ENCODE data around the gene IL16. TPM values are rescaled to one million over a fixed set of nuclear protein-coding genes. Genes with fewer than 3 reads are reported as not detected.
"Not testable (repeated sequence)": the region's sequence is repeated elsewhere in the genome, so short reads cannot be mapped to it uniquely, and the experiment has no call there.

The IL16 gene
- 0.99 and 1.5 TPM in 2 replicates for total RNA-seq

DNA sequence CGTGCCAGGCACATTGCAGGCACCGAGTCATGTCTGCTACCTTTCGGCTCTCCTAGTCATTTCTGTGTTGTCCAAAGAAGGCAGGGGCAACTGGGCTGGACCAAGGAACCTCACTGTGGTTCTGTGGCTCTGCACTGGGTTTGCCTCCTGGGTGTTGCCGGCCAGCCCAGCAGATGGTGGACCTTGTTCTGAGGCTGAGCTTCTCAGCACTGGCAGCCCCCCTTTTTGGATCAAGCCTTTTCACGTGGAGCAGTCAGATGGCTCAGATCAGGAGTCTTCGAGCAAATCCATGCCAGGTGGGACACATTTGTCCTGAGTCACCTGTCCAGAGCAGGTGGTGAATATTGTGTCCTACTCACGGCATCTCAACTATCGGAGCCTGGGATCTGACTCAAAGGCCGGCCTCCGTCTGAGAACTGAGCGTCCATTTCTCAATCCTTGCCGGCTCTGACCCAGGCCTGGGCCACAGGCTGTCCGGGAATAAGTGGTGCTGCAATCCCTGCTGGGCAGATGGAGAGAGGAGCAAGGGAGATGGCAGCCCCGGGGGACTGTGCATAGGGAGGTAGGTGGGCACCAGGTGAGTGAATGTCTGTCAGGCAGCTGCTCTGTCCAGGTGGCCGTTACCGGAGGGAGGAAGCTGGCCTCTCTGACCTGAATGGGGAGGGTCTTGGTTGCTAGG is at the start of gene IL16:
Gene IL16 (plus strand): TSS at position 304 of the 679 bp plus-strand sequence. CDS start 28,521 bp downstream, outside the sequence.
- no peak for DNase-seq (ENCODE audit: low read depth in 2 of 2)

DNA sequence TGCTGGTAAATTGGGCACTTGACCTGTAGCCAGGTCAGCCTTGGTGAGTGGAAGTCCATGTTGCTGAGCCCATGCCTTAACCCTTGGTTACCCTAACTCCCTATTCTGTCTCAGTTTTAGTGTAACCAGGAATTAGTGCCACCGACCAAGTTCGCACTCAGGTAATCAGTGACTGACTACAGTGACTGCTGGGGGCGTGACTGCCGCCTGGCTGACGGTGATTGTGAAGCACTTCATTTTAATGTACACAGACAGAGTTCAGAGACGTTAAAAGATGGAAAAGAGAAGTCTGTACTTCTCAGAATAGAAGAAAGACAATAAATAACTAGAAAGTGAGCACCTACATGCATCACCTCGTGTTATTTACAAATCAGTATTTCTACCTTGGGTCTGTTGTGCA is 45.3 kb upstream of the IL16 start:
- DNase-seq (ENCODE audit: low read depth in 2 of 2) = no peak

DNA sequence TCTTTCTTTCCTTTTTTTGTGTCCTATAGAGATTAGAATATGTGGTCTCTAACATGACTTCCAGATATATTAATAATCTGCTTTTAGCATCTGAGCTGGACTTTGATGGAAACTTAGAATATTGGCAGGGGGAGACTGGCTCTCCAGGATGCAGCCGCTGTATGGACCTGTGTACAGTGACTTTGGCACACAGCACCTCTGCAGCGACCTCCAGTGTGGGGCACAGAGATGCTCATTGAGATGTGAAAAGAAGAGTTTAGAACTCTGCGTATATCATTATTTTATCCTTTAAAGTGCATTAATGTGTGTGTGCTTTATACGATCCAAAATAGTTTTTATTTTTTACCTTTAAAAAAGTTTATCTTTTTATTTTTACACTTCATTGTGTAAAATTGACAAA is 44.3 kb upstream of the IL16 start:
- no peak for DNase-seq (ENCODE audit: low read depth in 2 of 2)

DNA sequence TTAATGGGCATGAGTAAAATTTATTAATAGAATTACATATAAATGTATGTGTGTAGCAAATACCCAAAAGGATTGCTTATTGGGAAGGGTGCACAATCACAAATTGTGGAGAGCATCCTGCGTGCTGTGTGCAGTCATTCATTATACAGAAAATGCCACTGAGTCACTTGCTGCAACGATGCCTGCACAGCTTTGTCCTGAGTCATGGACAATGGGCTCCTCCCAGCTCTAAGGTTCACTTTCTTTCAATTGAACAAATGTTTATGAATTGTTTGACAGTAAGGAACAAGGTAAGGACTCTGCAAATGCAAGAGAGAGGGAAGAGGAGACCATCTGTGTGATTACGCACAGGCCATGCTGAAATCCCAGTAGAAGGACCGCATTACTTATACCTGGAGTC is 43.9 kb upstream of the IL16 start:
- DNase-seq (ENCODE audit: low read depth in 2 of 2) = no peak

DNA sequence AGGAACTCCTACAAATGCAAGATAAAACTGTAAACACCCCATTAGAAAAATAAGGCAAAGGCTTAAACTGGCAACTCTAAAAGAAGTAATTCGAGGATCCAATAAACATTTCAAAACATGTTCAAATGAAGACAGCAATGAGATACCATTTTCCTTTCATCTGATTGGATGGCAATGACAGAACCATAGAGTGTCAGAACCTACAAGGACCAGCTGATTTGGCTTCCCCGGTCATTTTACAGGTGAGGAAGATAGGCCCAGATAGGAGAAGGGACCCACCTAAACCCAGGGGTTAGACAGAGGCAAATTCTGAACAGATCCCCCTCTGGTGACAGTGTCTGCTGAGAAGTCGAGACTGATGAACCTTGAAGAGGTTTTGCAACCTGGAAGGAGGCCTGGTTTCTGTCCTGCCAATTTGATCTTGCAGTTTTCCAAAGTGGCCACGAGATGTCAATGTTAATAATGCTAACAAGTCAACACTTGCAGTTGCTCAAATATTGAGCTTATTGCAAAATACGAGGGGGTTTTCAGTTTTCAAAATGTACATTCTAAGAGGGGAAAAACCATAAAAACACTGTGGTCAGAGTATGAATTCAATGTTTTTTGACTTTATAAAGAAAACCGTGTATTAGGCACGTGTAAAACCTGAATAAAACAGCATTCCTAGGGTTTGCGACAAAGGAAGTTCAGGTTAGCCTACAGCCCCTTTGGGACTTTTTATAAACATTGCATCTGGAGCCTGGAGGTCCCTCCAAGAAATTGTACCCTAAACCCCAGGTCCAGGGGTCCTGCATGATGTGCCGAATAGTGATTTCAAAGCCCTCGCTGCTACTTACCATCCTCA is 41.1 kb upstream of the IL16 start:
- peak; percentile 53 to 59 for DNase-seq (ENCODE audit: low read depth in 2 of 2)

DNA sequence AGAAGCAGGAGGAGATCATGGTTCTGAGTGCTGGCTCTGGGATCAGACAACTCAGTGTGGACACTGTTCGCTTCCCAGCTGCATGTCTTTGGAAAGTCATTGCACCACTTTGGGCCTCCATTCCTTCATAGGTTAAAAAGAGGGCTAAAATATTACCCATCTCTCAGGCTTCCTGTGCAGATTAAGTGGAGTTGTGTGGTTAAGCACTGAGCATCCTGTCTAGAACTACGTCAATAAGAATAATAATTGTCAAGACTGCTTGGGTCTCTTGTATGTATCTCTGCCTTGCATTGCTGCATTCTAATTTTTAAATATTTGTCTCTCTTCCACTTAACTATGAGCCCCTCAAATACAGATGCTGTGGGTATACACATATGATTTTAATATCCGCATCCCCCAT is 40.4 kb upstream of the IL16 start:
- no peak for DNase-seq (ENCODE audit: low read depth in 2 of 2)

DNA sequence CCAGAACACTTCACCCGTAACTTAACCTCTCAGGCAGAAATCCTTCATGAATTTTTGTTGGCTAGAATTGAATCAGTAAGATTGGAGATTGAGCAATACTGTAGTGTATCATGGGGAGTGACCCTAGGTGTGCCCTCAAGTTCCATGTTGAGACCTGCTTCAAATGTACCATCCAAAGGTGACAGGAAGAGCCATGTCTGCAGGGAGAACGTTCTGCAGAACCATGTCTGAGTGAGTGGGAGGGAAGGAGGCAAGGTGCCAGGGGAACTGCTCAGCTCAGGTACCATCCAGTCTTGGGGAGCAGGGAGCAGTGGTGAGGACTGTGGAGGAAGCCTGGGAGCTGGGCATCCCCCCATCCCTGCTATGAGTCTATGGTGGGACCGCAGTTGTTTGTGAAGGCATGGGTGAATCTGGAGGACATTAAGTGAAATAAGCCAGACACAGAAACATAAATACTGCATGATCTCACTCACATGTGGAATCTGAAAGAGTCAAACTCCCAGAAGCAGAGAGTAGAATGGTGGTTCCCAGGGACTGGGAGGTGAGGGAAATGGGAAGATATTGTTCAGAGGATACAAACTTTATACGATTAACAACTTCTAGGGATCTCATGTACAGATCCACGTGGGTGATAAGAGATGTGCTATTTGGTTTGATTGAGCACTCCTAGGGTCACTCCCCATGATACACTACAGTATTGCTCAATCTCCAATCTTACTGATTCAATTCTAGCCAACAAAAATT is 39.3 kb upstream of the IL16 start:
- no peak for DNase-seq (ENCODE audit: low read depth in 2 of 2)

DNA sequence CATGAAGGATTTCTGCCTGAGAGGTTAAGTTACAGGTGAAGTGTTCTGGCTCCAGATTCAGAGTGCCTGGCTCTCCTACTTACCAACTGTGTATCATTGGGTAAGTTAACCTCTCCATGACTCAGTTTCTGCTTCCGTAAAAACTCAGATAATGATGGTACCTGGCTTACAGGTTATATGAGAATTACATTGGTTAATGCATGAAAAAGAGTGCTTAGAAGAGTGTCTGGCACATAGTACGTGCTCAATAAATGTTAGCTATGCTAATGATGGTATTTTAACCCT is 38.8 kb upstream of the IL16 start:
- no peak for DNase-seq (ENCODE audit: low read depth in 2 of 2)

DNA sequence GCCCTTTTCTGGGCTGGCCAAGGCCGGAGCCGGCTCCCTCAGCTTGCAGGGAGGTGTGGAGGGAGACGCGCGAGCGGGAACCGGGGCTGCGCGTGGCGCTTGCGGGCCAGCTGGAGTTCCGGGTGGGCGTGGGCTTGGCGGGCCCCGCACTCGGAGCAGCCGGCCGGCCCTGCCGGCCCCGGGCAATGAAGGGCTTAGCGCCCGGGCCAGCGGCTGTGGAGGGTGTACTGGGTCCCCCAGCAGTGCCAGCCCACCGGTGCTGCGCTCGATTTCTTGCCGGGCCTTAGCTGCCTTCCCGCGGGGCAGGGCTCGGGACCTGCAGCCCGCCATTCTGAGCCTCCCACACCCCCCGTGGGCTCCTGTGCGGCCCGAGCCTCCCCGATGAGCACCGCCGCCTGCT is 38.1 kb upstream of the IL16 start:
- not testable (repeated sequence) for DNase-seq (ENCODE audit: low read depth in 2 of 2)

DNA sequence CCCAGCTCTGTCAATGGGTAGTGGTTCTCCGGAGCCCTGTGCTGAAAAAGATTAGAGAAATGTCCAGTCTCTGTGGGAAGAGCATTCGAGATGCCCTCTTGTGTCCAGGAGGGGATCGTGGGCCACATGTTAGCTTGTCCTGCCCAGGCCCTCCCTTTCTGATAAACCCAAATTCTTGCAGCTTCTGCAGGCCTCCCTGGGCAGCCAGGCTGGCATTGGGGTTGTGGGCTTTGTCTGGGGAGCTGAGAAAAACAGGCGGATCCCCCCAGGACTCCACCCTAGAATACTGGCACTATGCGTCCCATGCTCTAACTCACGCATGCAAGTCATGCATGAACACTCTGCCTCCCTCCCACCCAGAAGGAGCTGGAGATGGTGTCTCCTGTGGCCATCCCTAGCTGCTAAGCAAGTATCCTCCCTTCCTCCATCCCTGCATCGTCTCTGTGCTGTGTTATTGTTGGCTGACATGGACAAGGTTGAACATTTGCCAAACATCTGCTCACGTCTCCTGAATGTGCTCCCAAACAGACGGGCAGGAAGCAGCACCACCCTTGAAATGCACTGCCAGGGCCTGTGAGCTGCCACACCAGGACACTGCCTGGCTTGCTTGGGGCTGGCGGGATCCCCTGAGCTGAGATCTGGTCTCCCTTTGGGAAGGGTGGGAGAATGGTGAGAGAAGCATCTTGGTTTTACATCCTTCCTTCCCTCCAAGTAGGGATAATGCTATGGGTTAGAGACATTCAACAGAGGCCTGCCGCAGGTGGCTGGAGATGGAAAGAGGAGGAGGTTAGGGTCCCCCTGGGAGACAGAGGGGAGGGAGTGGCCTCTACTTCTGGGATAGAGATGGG is 36.1 kb upstream of the IL16 start:
- DNase-seq (ENCODE audit: low read depth in 2 of 2) = peak; percentile 14 to 68

DNA sequence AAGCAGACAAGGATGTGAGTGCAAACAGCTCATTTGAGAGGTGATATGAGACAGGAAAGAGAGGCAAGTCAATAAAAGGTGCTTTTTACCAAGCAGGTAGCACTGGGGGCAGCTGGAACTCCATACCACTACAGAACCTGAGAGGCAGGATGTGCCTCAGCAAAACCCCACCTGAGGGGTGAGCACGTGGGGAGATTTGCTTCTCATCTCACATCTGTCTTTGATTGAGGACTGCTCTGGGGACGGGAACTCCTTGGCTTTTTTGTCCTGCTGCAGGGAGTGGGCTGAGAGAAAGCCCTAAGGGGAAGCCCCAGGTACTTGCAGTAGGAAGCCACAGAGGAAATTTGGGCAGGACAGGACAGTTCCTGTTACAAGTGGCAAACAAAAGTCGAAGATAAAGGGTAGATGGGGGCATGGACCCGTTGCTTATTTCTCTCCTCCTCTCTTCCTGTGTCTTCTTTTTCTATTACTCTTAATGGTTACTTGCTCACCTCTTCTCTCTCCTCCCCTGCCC is 35.5 kb upstream of the IL16 start:
- DNase-seq (ENCODE audit: low read depth in 2 of 2) = no peak

DNA sequence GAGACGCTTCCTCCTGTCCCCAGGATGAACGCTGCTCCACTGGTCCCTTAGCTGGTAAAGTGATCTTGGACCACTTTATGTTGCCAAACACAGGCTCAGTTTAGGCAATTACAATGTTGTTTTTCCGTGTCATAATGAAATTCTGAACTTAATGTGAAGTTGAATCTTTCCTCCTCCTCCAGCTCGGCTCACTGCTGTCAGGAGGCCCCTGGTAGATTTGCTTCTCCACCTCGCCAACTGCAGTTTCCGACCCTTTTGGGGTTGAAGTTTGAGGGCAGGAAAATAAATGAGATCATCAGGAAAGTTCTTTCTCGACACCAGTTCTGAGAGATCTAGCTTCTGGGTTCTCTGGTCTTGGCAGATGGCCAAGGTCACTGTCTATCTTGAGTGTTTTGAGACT is 34.8 kb upstream of the IL16 start:
- no peak for DNase-seq (ENCODE audit: low read depth in 2 of 2)

DNA sequence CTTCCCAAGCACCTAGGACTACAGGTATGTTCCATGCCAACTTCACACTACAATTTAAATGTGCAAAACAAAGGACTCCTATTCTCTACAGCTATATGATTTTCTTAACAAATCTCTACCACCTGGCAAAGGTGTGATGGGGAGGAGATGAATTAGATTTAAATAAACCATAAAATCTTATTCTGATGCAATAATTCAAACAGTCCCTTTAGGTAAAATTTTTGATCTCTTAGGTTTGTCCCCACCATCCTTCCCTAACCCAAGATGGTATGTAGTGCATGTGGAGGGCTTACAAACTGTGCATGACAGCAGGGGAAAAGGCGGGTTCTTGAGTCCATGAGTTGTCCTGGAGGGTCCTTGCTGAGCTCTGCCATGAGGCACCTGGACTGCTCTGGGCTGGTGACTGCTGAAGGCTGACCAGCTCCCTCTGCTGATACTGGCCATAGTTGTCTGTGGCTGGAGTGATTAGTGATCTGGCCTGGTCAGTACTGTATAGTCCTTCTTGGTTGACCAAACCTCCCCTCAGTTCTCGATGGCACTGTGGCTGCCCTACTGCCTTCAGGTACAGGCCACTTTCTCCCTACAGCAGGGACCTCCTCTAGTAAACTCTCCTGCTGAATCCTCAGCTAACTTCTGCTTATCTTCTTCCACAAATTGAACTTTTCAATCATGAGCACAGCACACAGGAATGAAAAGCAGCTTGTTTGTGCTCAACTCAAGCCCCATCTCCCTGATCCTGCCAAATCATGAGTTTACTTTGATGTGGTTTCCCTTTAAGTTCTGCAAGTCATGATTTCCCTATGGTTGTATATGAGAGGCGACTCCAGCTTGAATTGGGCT is 32.5 kb upstream of the IL16 start:
- DNase-seq (ENCODE audit: low read depth in 2 of 2) = peak; percentile 12 to 20

DNA sequence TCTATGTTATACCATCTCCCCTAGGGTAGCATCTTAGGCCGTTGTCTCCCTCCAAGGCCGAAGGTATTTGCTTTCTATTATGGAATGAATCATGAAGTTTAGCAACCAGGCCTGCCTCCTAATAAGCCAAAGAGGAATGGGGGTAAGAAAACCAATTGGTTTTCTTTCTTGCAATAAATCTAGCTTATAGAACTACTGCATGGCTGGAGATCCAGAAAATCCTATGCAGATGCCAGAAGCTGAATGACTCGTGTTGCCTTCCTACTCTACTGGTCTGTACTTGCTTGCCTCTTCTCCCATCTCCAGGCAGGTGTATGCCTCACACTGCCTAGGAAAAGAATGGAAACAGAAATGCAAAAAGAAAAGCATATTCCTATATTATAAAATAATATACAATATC is 31.1 kb upstream of the IL16 start:
- no peak for DNase-seq (ENCODE audit: low read depth in 2 of 2)

DNA sequence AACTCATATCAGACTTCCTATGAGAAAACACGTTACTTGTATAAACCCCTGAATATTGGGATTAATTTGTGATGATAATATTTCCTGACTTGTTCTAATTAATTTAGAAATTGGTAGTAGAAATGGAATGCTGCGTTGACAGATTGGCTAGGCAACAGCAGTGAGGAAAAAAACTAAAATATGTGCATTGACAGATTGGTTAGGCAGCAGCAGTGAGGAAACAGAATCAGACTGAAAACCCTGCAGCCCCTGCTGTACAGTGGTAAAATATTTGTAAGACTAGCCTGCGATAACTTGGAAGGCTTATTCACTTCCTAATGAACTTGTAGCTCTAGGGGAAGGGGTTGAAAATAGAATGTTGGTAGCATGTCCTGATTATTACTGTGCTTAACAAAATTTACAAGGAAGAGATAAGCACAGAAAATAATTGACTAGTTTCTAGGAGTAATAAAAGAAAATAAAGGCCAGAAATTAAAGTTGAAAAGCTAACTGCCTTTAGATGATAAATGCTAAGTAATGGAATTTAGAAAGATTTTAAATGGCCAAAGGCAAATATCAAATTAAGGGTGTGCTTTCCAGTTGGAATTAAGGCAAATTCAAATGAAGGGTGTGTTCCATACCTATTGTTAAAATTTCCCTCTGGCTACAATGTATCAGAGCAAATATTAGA is 29.9 kb upstream of the IL16 start:
- no peak for DNase-seq (ENCODE audit: low read depth in 2 of 2)

DNA sequence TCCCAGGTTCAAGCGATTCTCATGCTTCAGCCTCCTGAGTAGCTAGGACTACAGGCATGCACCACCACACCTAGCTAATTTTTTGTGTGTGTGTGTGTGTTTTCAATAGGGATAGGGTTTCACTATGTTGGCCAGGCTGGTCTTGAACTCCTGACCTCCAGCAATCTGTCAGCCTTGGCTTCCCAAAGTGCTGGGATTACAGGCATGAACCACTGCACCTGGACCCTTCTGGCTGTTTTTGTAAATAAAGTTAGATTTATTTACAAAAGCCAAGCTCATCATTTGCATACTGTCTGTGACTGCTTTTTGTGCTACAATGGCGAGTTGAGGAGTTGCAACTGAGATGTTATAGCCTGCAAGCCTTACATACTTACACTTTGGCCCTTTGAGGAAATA is 28.6 kb upstream of the IL16 start:
- DNase-seq (ENCODE audit: low read depth in 2 of 2) = no peak

DNA sequence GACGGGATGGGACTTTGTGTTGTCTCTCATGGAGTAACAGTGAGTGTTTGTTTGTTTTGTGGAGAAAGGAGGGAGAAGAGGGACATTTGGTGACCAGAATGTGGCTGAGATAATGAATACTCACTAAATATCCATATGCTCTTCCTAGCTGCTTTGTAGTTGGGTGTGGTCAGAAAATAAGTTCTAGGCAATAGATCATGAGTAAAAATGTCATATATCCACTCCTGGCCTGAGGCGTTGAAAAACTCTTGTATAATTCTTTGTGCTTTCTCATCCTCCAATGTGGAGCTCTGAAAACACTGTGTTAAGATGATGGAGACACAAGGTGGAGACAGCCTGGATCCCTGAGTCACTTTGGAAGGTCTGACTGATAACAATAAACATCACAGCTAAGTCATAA is 28.0 kb upstream of the IL16 start:
- DNase-seq (ENCODE audit: low read depth in 2 of 2) = no peak

DNA sequence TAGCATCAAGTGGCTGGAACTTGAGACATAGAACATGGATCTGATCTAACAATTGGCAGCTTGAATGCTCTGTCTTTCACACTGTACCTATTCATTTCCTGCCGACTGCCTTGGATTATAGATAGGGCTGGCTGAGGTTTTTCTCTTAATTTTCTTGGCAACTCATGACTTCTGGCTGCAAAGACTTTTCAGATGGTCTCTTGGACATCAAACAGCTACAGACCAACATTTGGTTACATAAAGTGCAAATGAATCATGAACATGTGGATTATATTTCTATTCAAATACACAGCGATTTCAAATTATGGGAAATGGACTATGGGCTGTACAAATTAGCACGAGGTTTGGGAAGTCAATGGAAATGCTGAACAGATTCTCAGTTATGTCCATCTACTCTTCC is 26.2 kb upstream of the IL16 start:
- no peak for DNase-seq (ENCODE audit: low read depth in 2 of 2)

DNA sequence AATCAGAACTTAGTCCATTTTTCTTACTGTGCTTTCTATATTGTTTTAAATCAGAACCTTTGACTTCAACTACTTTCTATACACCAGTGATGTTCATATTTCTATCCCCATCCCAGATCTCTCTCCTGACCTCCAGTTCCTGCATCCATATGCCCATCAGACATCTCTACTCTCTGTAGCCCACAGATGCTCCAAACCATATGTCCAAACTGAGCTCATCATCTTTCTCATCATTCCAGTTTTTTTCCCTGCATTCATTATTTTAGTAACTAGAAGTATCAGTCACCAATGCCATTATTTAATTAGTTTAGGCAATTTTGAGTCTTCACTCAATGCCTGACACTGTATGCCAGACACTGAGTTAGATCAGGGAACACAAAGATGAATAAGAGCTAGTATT is 25.4 kb upstream of the IL16 start:
- DNase-seq (ENCODE audit: low read depth in 2 of 2) = no peak

Data from lung microvascular endothelial cell (primary cell).